ENCODE results near the gene KCNK1. TPM values are rescaled to one million over a fixed set of nuclear protein-coding genes. Genes with fewer than 3 reads are reported as not detected.
A peak's percentile ranks its signal among the peaks of the same experiment; 100 is the strongest.

KCNK1 gene
- total RNA-seq, 1 experiment from 2014 or later = 31.1 TPM

DNA sequence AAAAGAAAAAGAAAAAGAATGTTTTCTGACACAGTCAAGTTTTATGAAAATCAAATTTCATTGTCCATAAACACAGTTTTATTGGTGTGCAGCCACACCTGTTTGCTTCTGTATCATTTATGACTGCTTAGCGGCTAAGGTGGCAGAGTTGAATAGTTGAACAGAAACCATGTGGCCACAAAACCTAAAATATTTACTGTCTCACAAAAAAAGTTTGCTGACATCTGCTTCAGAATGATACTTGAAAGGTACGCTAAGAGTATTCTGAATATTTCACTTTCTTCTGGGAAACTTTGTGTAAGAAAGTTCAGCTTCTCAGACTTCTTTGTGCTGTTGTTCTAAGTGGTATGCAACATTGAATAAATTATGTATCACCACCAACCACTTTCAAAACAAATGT, 6.2 kb downstream of the KCNK1 start:
- ATAC-seq (peak; percentile 30), DNase-seq (peak; percentile 37)
- Histone ChIP-seq H3K9me2 (replicated peaks; ENCODE audit: low read length) (no peaks in the 10 kb centered on the region), H3F3A (ENCODE audit: low read length, unreplicated experiment) (no peaks in the 10 kb centered on the region), H3K27me3 (ENCODE audit: low read length) (no peaks in the 10 kb centered on the region), H3K4me3 (ENCODE audit: low read length) (no peak overlapping the region), H3K4me2 (ENCODE audit: low read length) (0 out of 2 replicates have a peak overlapping the region, but pooled peaks have one; percentile 6), H4K20me1 (ENCODE audit: low read length) (peaks cover 45% of the 10 kb centered on the region), H3K9me3 (ENCODE audit: low read length) (no peaks in the 10 kb centered on the region), H3K36me3 (ENCODE audit: low read depth, low read length) (peaks cover 15% of the 10 kb centered on the region), H3K27ac (ENCODE audit: low read length) (no peak overlapping the region), H2AFZ (ENCODE audit: low read length) (no peak overlapping the region), H3K9ac (ENCODE audit: low read length) (no peak overlapping the region), H3K79me2 (ENCODE audit: low read length) (peaks cover 96% of the 10 kb centered on the region), H3K4me1 (ENCODE audit: insufficient read depth, low read length) (peaks cover 17% of the 10 kb centered on the region)
- BruUV-seq (replicated peaks) = no TSS peak
- POLR2A ChIA-PET (ENCODE audit: unreplicated experiment) = no interaction called here
- CTCF ChIA-PET = no interaction called here
- intact Hi-C loops (cut with micrococcal nuclease) = loop anchor here (2.0 kb wide), 2 partner anchors 35 to 171 kb away; no protein-coding TSS in a partner anchor
- no peak for TF ChIP-seq EZH2 (IDR thresholded peaks at IDR 0.05; ENCODE audit: low read length, unreplicated experiment)
- no peak for TF ChIP-seq CTCF (conservative IDR thresholded peaks at IDR 0.05; ENCODE audit: low read depth, low read length)
- no peak for TF ChIP-seq EZH2phosphoT487 (IDR thresholded peaks at IDR 0.05; ENCODE audit: borderline replicate concordance, low read length)

GRCh38 chr1:233621923-233622322, 8.0 kb downstream of the KCNK1 start:
- POLR2A ChIA-PET (ENCODE audit: unreplicated experiment) = no interaction called here
- H3K79me2 ChIP-seq (ENCODE audit: low read length) = peaks cover 94% of the 10 kb centered on the region

DNA sequence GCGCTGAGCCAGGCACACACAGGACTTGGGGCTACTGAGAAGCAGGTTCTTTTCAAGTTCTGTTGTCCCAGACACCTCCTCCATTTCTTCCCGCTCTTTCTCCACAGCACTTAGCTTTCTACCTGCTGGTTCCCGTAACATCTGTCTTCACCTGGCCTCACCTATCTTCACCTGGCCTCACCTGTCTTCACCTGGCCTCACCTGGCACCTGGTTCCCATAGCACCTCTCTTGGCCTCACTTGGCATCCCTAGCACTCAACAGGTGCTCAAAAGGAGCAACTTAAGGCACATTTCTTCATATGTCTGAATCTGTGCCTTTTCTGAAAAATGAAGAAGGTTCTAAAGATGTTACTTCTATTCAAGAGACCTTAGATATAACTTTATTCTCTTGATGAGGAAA, 10.4 kb downstream of the KCNK1 start:
- ATAC-seq = no peak
- no peak for TF ChIP-seq EZH2 (IDR thresholded peaks at IDR 0.05; ENCODE audit: low read length, unreplicated experiment)
- TF ChIP-seq EZH2phosphoT487 (IDR thresholded peaks at IDR 0.05; ENCODE audit: borderline replicate concordance, low read length) = no peak
- no peak for TF ChIP-seq CTCF (conservative IDR thresholded peaks at IDR 0.05; ENCODE audit: low read depth, low read length)
- no TSS peak for BruUV-seq (replicated peaks)
- no peak overlapping the region for H3K9ac ChIP-seq (ENCODE audit: low read length)
- no peaks in the 10 kb centered on the region for H3K27me3 ChIP-seq (ENCODE audit: low read length)
- H3K4me1 ChIP-seq (ENCODE audit: insufficient read depth, low read length) = peaks cover 12% of the 10 kb centered on the region; the same call in 1 of the 2 replicates
- H3K36me3 ChIP-seq (ENCODE audit: low read depth, low read length) = peaks cover 10% of the 10 kb centered on the region
- intact Hi-C loops (cut with micrococcal nuclease) = no loop called here
- no peaks in the 10 kb centered on the region for H3K9me3 ChIP-seq (ENCODE audit: low read length)
- no peak overlapping the region for H3K4me3 ChIP-seq (ENCODE audit: low read length)
- POLR2A ChIA-PET (ENCODE audit: unreplicated experiment) = no interaction called here
- H3K79me2 ChIP-seq (ENCODE audit: low read length) = peaks cover 91% of the 10 kb centered on the region
- no peak overlapping the region for H2AFZ ChIP-seq (ENCODE audit: low read length)
- CTCF ChIA-PET = no interaction called here
- no peaks in the 10 kb centered on the region for H3F3A ChIP-seq (ENCODE audit: low read length, unreplicated experiment)
- DNase-seq = no peak
- H3K27ac ChIP-seq (ENCODE audit: low read length) = no peak overlapping the region
- H3K9me2 ChIP-seq (replicated peaks; ENCODE audit: low read length) = no peaks in the 10 kb centered on the region
- H3K4me2 ChIP-seq (ENCODE audit: low read length) = no peak overlapping the region
- peaks cover 24% of the 10 kb centered on the region; the same call in 1 of the 2 replicates for H4K20me1 ChIP-seq (ENCODE audit: low read length)

More at GRCh38 chr1:233621923-233622322, 8.0 kb downstream of the KCNK1 start:
- ATAC-seq (no peak), DNase-seq (no peak)
- Histone ChIP-seq H4K20me1 (ENCODE audit: low read length) (peaks cover 27% of the 10 kb centered on the region), H3F3A (ENCODE audit: low read length, unreplicated experiment) (no peaks in the 10 kb centered on the region), H3K36me3 (ENCODE audit: low read depth, low read length) (peaks cover 15% of the 10 kb centered on the region), H3K9me2 (replicated peaks; ENCODE audit: low read length) (no peaks in the 10 kb centered on the region), H3K27me3 (ENCODE audit: low read length) (no peaks in the 10 kb centered on the region), H3K9me3 (ENCODE audit: low read length) (no peaks in the 10 kb centered on the region), H3K4me3 (ENCODE audit: low read length) (no peak overlapping the region), H3K9ac (ENCODE audit: low read length) (no peak overlapping the region), H3K4me1 (ENCODE audit: insufficient read depth, low read length) (peaks cover 4% of the 10 kb centered on the region; the same call in 1 of the 2 replicates), H3K4me2 (ENCODE audit: low read length) (no peak overlapping the region), H2AFZ (ENCODE audit: low read length) (no peak overlapping the region), H3K27ac (ENCODE audit: low read length) (no peak overlapping the region)
- TF ChIP-seq EZH2 (IDR thresholded peaks at IDR 0.05; ENCODE audit: low read length, unreplicated experiment) = no peak
- no TSS peak for BruUV-seq (replicated peaks)
- CTCF ChIA-PET = no interaction called here
- intact Hi-C loops (cut with micrococcal nuclease) = loop anchor here (2.0 kb wide), 2 partner anchors 33 to 169 kb away; no protein-coding TSS in a partner anchor

All from PC-3 (cell line).